HG03439 (cell line): ENCODE data around the gene MORF4L1.
"Not testable (repeated sequence)": the region's sequence is repeated elsewhere in the genome, so short reads cannot be mapped to it uniquely, and the experiment has no call there.

Source experiments
- ATAC-seq: cut with Tn5 transposase; IDR thresholded peaks from one replicate; pipeline ENCODE4 v1.9.1; 2021; ENCODE audit warnings: mild to moderate bottlenecking, moderate library complexity; ENCODE audit not compliant: unreplicated experiment

Gene MORF4L1

DNA sequence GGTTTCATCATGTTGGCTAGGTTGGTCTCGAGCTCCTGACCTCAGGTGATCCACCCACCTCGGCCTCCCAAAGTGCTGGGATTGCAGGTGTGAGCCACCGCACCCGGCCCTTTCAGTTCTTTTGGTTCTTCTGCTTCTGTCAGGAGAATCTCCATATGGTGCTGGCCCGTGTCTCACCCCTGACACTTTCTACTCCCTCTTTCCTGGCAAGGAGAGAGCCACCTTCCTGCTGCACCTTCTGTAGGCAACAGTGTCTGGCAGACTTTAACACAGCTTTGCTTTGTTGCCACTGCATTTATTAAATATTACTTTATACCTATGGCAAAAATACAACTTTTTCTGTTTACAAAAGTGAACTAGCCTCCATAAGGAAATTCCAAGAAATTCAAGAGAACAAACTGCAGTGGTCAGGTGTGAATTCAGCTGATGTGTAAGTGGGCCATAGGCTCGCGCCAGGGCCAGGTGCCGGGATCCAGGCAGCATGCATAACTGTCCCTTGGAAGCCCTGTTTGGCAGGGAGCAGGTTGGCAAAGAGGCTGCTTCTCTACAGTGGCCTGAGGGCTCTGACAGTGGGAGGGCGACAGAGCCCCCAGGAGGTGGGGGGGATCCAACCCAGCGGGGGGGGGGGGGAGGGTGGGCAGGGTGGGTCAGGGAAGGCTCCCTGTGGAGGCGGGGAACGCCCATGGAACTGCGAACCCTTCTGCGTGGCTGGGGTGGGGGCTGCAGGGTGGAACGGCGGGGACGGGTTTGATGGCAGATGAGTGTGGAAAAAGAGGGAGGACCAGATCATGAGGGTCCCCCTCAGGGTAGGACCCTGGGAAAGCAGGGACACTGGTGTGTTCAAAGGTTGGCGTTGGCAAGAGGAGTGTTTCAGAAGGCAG lies 51.0 kb downstream of the MORF4L1 start:
- no peak for ATAC-seq

DNA sequence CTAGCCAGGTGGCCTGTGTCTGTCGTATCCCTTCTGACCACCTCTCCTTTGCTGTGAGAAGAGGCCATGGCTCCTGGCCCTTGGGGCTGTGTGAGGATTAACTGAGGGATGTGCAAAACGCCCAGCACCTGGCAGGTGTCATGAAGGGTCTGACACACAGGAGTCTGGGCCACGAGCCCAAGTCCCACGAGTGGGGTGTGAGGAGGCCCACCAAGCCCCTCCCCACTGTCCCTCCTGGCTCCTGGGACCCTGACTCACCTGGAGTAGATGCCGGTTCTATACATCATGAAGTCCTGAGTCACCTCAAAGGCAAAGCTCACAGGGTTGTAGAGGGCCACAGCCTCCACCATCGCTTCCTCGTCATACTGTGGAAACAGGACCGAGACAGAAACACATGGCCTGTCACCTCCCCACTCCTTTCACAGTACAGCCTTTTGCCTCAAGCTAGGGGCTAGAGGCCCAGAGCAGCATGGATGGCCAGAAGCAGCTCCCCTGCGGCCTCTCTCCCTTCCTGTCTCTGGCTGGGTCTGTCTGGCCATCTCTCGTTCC lies 52.5 kb downstream of the MORF4L1 start:
- no peak for ATAC-seq

DNA sequence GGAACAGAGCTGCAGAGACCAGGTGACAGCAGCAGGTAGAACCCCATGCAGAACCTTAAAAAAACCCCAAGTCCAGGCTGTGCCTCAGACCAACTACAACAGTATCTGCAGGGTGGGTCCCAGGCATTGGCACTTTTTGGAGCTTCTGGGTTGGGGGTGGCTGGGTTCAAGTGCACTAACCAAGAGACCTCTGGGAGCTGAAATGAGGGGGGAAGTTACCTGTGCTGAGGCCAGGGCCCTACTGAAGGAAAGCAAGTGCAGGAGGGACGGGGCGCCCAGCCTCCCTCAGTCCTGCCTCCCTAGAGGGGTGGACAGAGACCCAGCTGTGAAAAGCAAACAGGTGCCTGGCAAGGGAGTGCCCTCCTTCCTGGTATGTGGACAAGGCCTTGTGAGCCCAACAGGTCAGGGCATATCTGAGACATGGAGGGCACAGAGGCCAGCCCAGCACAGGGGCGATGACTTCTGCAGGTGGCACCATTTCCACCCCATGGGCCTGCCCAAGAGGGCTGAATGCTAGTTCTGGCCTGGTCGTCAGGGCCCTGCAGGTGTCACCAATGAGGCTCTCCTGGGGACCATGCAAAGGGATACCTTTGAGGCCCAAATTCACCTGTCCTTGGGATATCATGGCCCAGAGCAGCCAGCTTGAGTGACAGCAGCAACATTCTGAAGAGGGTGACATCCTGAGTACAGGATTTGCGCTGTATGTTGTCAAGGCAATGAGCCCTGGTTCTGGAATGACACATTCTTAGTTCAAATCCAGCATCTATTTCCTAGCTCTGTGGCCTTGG lies 53.5 kb downstream of the MORF4L1 start:
- no peak for ATAC-seq

DNA sequence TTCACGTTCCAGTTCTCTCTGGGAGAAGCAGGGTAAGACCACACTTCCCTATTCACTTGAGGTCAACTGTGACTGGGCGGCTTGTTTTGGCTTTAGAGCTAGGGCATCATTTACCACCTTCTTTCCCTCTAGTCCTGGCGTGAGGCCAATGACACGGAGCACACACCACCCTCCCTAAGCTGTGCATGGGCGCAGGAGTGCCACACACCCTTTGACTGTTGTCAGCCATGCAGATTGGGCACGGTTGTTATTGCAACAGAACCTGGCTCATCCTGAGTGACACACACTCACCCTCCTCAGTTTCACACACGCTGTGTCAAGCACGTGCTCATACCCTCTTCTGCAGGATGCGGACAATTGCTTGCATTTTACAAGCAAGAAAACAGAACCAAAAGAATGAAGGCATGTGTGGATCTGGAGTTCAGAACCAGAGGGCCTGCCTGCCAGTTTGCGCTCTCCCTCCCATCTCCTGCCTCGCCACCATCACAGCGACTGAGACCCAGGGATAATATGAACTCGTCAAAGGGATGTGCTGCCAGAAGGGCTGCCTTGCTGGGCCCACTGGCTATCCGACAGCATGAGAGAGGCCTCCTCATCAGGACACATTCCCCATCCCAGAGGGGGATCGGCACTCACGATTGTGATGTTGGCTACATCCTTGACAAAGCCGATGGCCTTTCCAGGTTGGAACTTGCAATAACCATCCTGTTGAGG lies 54.5 kb downstream of the MORF4L1 start:
- no peak for ATAC-seq

DNA sequence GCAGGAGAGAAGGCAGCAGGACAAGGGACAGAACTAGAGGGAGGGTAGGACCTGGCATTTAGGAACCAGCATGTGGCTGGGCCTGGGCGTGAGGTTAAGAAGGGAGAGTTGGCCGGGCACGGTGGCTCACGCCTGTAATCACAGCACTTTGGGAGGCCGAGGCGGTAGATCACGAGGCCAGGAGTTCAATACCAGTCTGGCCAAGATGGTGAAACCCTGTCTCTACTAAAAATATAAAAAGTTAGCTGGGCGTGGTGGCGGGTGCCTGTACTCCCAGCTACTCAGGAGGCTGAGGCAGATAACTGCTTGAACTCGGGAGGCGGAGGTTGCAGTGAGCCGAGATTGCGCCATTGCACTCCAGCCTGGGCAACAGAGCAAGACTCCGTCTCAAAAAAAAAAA lies 55.5 kb downstream of the MORF4L1 start:
- not testable (repeated sequence) for ATAC-seq

DNA sequence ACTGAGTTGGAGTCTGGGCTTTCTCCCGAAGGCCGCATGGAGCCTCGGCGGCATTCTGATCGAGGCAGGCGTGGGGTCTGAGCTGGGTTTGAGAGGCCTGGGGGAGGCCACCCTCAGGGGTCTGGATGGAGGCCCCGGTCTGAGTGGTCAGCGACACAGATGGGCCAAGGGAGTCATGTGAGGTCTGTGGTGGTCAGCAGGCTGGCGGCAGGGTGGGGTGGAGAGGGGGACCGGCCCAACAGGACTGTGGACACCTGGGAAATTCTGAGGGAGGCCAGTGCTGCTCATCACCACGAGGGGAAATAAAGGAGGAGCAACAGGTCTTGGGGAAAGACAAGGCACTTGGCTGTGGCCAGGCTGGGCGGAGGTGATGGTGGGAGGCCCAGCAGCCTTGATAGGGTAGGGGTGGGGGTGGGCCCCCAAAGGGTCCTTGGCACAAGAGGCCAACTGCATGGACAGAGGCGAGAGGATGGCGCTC lies 56.0 kb downstream of the MORF4L1 start:
- ATAC-seq = no peak

DNA sequence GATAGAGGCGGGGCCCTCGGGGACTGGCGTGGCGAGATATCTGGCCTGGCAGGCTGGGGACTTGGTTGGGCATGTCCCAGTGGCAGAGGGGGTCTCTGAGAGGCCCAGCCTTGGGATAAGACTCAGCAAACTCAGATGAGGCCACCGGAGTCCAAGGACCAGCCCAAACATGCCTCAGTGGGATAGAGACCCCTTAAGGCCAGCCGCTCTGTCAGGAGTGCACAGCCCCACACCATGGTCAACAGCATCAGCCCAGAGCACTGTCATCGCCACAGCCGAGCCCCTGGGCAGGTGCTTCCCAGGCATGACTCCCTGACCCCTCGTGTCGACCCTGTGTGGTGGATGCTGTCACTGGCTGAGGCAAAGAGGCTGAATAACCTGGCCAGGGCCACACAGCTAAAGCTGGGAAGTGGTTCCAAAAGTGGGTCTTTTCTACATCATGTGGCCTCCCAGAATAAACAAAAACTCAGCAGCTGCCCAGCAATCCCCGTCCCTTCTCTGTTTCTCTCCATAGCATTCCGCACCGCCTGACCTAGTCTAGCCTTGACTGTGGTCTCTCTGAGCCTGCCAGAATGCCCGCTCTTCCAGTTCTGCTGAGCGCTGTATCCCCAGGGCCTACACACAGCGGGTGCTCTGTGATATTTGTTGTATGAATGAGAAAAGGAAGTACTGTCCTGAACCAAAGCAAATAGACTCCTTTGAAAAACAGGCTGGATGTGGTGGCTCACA lies 57.0 kb downstream of the MORF4L1 start:
- ATAC-seq = no peak

DNA sequence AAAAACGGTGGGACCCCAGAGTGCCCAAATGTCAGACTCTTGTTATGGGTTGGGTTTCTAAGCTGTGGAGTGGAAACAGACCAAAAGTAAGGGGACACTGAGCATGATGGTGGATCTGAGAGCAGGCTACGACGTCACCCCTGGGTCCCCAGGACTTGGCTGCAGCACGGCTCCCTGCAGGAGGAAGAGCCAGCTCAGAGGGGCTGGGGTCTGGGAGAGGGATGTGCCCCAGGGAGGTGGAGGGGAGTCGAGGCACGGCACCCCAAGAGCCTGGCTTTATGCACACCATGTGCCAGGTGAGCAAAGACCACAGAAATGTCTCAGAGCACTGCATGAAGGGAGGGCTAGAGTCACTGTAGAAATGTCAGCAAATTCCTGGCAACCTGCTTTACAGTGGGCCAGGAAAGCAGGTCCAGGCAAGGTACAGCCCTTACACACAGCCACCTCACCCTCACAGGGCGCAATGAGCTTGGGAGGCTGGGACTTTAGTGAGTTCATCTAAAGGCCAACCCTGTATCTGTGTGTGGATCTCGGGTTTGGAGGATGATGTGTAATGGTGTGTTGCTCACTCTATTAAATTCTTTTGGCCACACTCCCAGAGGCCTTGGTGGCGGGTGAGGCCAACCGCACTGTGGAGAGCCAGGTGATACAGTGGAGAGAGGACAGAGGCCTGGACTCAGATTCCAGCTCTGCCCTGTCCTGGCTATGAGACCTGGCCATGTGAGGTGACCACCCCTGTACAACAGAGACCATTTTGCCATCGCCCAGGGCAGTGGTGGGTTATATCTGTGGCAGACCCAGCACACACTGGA lies 58.1 kb downstream of the MORF4L1 start:
- ATAC-seq = no peak

DNA sequence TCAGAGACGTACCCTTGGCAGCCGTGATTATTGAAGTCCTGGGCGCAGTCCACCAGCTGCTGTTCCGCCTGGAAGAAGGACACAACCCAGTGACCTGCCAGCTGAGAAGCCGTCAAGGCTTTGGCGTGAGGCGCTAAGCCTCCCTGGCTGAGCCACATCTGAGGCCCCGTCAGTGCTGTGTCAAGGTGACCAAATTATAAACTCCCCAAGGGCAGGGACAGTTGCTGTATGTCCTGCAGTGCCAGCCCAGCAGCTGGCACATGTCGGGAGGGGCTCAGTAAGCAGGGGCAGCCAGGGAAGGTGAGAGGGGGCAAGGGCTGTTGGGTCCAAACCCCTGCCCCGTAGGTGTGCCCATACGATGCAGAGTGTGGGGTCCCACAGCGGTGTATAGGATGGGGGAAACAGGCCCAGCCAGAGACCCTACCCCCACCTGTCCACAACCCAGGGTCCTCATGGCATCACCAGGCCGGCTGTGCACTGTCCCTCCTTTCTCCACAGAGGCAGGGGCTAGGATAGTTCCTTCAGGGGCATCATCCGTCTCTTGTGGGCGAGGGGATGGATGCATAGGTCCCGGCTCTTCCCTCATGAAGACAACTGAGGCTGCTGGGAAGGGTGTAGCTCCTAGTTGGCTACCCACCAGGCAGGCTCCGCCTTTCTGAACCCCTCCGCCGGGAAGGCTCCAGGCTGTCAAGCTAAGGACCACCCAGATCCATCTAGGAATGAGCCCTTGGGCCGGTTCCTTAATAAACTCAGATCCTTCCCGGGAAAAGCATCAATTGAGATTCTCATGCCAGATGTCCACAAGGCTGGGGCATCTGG lies 59.0 kb downstream of the MORF4L1 start:
- no peak for ATAC-seq

DNA sequence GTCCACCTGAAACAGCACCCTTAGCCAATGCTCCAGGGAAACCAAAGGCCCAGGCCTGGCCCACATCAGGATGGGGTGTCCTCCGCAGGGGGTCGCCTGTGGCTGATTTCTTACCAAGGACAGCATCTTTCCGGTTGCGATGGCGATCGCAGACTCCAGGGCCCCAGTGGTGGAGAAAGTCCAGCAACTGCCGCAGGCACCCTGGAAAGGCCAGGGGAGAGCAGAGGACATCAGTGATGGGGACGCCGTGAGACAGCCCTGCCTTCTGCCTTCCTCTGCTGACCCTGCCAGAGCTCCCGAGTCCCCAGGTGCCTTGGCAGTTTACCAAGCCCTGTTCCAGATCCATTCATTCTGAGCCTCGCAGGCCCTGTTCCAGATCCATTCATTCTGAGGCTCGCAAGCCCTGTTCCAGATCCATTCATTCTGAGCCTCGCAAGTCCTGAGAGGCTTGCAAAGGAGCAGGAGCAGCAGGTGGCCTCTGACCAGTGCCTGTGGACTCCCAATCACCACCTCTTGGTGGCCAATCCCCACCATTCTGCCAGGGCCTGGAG lies 59.6 kb downstream of the MORF4L1 start:
- ATAC-seq = no peak

DNA sequence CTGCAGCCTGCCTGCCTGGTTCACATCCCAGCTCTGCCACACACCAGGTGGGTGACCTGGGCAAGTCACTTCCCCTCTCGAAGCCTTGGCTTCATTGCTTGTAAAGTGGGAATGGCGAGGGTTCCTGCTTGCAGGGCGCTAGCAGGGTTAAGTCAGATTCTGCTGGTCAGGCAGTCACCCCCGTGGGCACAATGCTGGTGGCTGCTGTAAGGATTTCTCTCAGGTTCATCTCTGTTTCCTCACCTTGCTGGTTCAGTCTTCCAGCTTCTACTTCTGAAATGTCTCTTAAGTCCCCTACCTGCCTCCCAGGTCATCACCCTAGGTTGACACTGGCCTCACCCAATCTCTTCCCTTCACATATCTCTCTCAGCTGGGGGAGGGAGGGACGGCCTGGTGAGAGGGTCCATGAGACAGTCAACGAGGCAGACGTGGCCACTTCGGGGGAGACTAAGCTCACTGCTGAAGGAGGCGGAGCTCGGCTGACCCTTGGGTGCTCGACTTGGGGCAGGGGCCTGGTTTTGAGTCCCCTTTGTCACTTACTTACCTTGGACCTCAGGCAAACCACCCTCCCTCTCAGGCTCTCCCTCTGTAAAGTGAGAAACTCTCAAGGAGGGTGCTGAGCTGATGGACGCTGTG lies 60.6 kb downstream of the MORF4L1 start:
- no peak for ATAC-seq

DNA sequence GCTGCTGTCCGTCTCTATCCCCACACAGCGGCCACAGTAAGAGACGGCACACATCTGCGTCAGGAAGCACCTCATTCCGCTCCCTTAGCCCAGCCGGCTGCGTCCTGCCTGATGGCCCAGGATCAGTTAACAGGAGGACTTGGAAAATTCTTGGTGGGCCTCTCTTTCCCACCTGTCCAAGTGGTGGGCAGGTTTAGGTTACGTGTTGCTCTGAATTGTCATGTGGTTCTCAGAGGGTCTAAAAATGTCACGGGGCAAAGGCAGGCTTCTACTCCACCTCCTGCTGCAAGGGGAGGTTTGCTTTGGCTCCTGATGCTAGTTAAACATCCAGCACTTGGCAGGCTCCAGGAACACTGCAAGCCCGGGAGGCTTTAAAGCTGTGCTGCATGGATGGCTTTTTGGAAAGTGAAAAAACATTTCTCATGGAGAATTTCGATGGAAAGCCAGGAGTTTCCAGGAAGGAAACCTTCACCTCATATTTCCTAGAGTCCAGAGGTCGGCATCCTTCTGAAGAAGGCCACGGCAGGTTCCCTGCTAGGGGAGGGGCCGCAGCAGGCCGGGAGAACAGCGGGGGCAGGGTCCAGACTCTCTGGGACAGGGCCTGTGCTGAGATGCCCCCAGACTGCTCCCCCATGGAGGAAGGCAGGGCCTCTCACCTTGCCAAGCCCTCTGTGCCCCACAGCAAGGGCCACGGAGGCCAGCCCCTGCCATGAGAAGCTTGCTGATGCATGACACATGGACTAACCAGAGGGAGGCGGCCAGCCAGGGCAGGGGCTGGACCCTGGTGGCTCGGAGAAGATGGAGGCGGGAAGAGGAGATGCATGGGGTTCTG lies 61.3 kb downstream of the MORF4L1 start:
- ATAC-seq = no peak

DNA sequence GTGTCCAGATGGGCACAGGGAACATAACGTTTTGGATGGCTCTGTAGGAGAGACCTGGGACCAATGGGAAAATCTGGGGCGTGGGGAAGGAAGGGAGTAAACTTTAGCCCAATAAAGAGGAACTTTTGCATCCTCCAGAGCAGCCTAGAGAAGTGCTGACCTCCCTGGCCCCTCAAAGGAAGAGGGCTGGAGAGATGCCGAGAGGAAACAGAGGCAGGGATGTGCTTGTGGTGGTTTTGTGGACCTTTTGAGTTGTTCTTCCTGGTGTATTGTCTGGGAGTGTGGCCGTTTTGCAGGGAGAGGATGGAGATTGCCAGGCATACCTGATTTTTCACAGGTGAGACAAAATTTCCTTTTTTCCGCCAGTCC lies 61.9 kb downstream of the MORF4L1 start:
- ATAC-seq = no peak

DNA sequence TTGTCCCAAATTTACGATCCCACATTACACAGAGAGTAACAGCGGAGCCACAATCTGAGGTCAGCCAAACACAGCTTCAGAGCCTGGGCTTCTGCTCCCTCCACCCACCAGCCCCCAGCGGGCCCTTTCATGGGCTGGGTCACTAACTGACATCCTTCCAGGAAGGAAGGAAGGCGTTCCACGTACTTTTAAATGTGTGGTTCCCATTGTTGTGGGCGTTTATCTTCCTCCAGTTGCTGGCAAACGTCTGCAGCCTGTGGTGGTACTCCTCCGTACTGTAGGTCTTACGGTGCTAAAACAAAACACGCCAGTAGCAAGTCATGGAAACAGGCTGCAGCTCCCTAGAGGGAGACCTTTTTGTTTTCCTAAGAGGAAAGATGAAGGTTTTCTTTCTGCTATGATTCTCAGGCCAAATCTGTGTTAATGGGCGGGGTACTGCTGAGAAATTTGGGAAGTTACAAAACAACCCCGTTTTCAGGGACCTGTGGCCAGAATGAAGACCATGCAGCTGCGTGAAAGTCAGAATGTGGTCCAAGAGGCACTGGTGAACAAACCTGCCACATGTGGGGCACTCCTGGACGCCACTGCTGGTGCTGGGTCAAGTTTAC lies 64.5 kb downstream of the MORF4L1 start:
- ATAC-seq = no peak

DNA sequence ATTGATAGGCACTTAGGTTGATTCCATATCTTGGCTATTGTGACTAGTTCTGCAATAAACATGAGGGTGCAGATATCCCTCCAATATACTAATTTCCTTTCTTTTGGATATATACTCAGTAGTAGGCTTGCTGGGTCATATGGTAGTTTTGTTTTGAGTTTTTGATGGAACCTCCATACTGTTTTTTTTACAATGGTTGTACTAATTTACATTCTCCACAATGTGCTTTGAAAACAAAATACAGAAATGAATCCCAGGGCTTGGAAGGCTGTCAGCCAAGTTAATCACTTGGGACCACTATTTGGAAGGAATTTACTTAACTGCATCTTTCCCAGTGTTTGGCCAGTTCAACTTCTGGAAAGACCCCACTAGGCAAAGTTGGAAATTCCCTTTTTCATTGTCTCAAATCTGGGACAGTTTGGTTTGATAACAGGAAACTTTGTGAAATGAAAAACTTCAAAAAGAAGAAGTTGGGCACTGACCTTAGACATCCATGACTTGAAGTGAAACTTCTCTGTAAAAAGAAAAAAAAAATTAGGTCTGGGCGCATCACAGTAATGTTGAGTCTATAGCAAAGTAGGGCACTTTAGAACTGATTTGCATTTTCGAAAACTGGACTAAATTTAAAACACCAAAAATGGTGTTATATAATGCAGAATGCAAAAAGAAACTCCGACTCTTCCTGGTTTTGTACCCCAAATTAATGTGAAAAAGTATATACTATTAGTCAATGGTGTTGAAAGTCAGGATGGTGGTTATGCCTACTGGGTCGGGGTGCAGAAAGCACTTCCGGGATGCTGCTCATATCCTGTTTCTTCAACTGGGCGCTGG lies 66.2 kb downstream of the MORF4L1 start:
- peak; percentile 55 for ATAC-seq

DNA sequence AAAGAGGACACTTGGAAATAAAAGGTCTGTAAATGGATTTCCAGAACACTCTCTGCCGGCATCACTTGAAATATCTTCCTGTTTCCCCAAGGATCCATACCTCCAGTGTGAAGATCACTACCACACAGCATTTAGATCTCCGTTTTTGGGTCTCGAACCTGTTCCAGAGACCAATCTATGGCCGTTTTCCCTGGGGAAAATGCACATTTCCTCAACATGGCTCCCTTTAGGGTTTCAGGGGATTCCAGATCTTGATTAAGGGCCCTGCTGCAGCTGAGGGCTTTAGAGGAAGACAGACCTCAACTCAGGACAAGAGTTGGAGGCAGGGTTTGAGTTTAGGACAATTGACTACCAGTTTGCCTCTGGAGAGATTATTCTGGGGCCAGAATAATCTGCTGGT lies 70.1 kb downstream of the MORF4L1 start:
- ATAC-seq = no peak
